ENCODE results near the gene ATAD3A. TPM values are rescaled to one million over a fixed set of nuclear protein-coding genes. Genes with fewer than 3 reads are reported as not detected.

Gene ATAD3A
- total and polyA plus RNA-seq, 7 donors = 8.6 to 40.4 (median 12.8) TPM

- H3K4me3 ChIP-seq = no peak overlapping the region
- H3K27me3 ChIP-seq = peaks cover 0 to 4% (median 3%) of the 10 kb centered on the region in 3 donors
- DNase-seq = no peak
- peaks cover 0 to 22% (median 19%) of the 10 kb centered on the region in 4 donors for H3K4me1 ChIP-seq
- TF ChIP-seq CTCF (IDR thresholded peaks at IDR 0.05) (no peak), EP300 (IDR thresholded peaks at IDR 0.05) (no peak), POLR2AphosphoS5 (IDR thresholded peaks at IDR 0.05) (no peak), POLR2A (IDR thresholded peaks at IDR 0.05) (no peak)
- H3K9me3 ChIP-seq = no peaks in the 10 kb centered on the region
- no peaks in the 10 kb centered on the region for H3K36me3 ChIP-seq
- no peak overlapping the region for H3K27ac ChIP-seq
- intact Hi-C loops (cut with DNase I) = no loop called here
- WGBS, 2 donors = 14 to 49% methylated on average over 10 of the region's 10 CpGs
These were observed 65.5 kb downstream of the ATAD3A start for GRCh38 chr1:1577367-1578011.

GRCh38 chr1:1578371-1578940 lies 66.5 kb downstream of the ATAD3A start:
- WGBS, 2 donors = 88 to 90% methylated on average over 13 of the region's 13 CpGs
- Histone ChIP-seq H3K27me3 (peaks cover 0 to 4% (median 3%) of the 10 kb centered on the region in 3 donors), H3K27ac (no peak overlapping the region), H3K4me3 (no peak overlapping the region), H3K9me3 (no peaks in the 10 kb centered on the region), H3K4me1 (peaks cover 0 to 12% (median 10%) of the 10 kb centered on the region in 4 donors), H3K36me3 (no peaks in the 10 kb centered on the region)
- no peak for DNase-seq
- intact Hi-C loops (cut with DNase I) = no loop called here
- no peak for TF ChIP-seq CTCF (IDR thresholded peaks at IDR 0.05)
- no peak for TF ChIP-seq EP300 (IDR thresholded peaks at IDR 0.05)
- TF ChIP-seq POLR2AphosphoS5 (IDR thresholded peaks at IDR 0.05) = no peak

- no peaks in the 10 kb centered on the region for H3K9me3 ChIP-seq
- H3K4me1 ChIP-seq = no peaks in the 10 kb centered on the region
- H3K27me3 ChIP-seq = peaks cover 0 to 24% (median 6%) of the 10 kb centered on the region in 3 donors
- WGBS, 2 donors = 75 to 79% methylated on average over 9 of the region's 9 CpGs
- TF ChIP-seq CTCF (IDR thresholded peaks at IDR 0.05) = no peak
- no peak for TF ChIP-seq POLR2AphosphoS5 (IDR thresholded peaks at IDR 0.05)
- no peak for TF ChIP-seq EP300 (IDR thresholded peaks at IDR 0.05)
- TF ChIP-seq POLR2A (IDR thresholded peaks at IDR 0.05) = no peak
- intact Hi-C loops (cut with DNase I) = no loop called here
- no peak for DNase-seq
- no peaks in the 10 kb centered on the region for H3K36me3 ChIP-seq
- no peak overlapping the region for H3K27ac ChIP-seq
- no peak overlapping the region for H3K4me3 ChIP-seq
These were observed 70.8 kb downstream of the ATAD3A start for GRCh38 chr1:1582585-1583346.

GRCh38 chr1:1583347-1584010 lies 71.5 kb downstream of the ATAD3A start:
- no peak overlapping the region for H3K4me3 ChIP-seq
- 84 to 86% methylated on average over 23 of the region's 23 CpGs for WGBS, 2 donors
- no peaks in the 10 kb centered on the region for H3K9me3 ChIP-seq
- intact Hi-C loops (cut with DNase I) = no loop called here
- no peaks in the 10 kb centered on the region for H3K4me1 ChIP-seq
- no peak for TF ChIP-seq POLR2AphosphoS5 (IDR thresholded peaks at IDR 0.05)
- no peak for TF ChIP-seq POLR2A (IDR thresholded peaks at IDR 0.05)
- TF ChIP-seq EP300 (IDR thresholded peaks at IDR 0.05) = no peak
- no peak for TF ChIP-seq CTCF (IDR thresholded peaks at IDR 0.05)
- no peak overlapping the region for H3K27ac ChIP-seq
- H3K27me3 ChIP-seq = peaks cover 0 to 28% (median 6%) of the 10 kb centered on the region in 3 donors
- no peak for DNase-seq
- H3K36me3 ChIP-seq = no peaks in the 10 kb centered on the region

Other genes starting within 250 kb of the ATAD3A start
- 10 to 100 TPM; 33.1 to 44.3 (median 34.0) TPM for gene UBE2J2, start 238.3 kb upstream of the ATAD3A start, total RNA-seq
- 10 to 100 TPM; 32.4 to 63.6 (median 54.6) TPM for gene UBE2J2, start 238.3 kb upstream of the ATAD3A start, polyA plus RNA-seq
- 1 to 10 TPM; 1.2 to 5.0 (median 3.2) TPM for gene SCNN1D, start 231.7 kb upstream of the ATAD3A start, total RNA-seq
- 1 to 10 TPM in 1 of 3 donors, under 1 TPM in 1, not detected in 1; under 0.01 to 3.2 TPM for gene SCNN1D, start 231.7 kb upstream of the ATAD3A start, polyA plus RNA-seq
- gene ACAP3, start 204.2 kb upstream of the ATAD3A start, total RNA-seq = 10 to 100 TPM; 21.4 to 57.1 (median 33.4) TPM
- gene ACAP3, start 204.2 kb upstream of the ATAD3A start, polyA plus RNA-seq = 10 to 100 TPM in 1 of 3 donors, 1 to 10 TPM in 2; 7.2 to 41.8 (median 8.3) TPM
- 10 to 100 TPM; 15.7 to 24.0 (median 20.4) TPM for gene PUSL1, start 203.6 kb upstream of the ATAD3A start, total RNA-seq
- 10 to 100 TPM; 12.6 to 22.3 (median 12.7) TPM for gene PUSL1, start 203.6 kb upstream of the ATAD3A start, polyA plus RNA-seq
- 100 to 1,000 TPM in 1 of 4 donors, 10 to 100 TPM in 3; 83.8 to 135 (median 93.4) TPM for gene INTS11, start 187.5 kb upstream of the ATAD3A start, total RNA-seq
- gene INTS11, start 187.5 kb upstream of the ATAD3A start, polyA plus RNA-seq = 100 to 1,000 TPM in 1 of 3 donors, 10 to 100 TPM in 2; 58.3 to 117 (median 62.7) TPM
- 10 to 100 TPM in 2 of 4 donors, 1 to 10 TPM in 2; 8.4 to 21.6 (median 10.5) TPM for gene CPTP, start 187.4 kb upstream of the ATAD3A start, total RNA-seq
- 10 to 100 TPM; 41.4 to 57.1 (median 42.0) TPM for gene CPTP, start 187.4 kb upstream of the ATAD3A start, polyA plus RNA-seq
- not detected for gene TAS1R3, start 180.9 kb upstream of the ATAD3A start, total RNA-seq
- gene TAS1R3, start 180.9 kb upstream of the ATAD3A start, polyA plus RNA-seq = under 1 TPM in 2 of 3 donors, not detected in 1; 0.60 to 0.64 TPM
- gene DVL1, start 162.7 kb upstream of the ATAD3A start, total RNA-seq = 10 to 100 TPM; 50.7 to 85.0 (median 61.9) TPM
- 10 to 100 TPM; 25.8 to 59.9 (median 36.3) TPM for gene DVL1, start 162.7 kb upstream of the ATAD3A start, polyA plus RNA-seq
- gene MXRA8, start 153.6 kb upstream of the ATAD3A start, total RNA-seq = 100 to 1,000 TPM in 3 of 4 donors, 10 to 100 TPM in 1; 78.8 to 234 (median 114) TPM
- 10 to 100 TPM in 2 of 3 donors, 1 to 10 TPM in 1; 2.8 to 26.2 (median 22.2) TPM for gene MXRA8, start 153.6 kb upstream of the ATAD3A start, polyA plus RNA-seq
- gene AURKAIP1, start 137.0 kb upstream of the ATAD3A start, total RNA-seq = 100 to 1,000 TPM in 3 of 4 donors, 10 to 100 TPM in 1; 89.3 to 143 (median 124) TPM
- 100 to 1,000 TPM; 263 to 288 (median 271) TPM for gene AURKAIP1, start 137.0 kb upstream of the ATAD3A start, polyA plus RNA-seq
- gene CCNL2, start 112.8 kb upstream of the ATAD3A start, total RNA-seq = 100 to 1,000 TPM; 139 to 375 (median 173) TPM
- 10 to 100 TPM; 15.0 to 99.6 (median 16.2) TPM for gene CCNL2, start 112.8 kb upstream of the ATAD3A start, polyA plus RNA-seq
- gene MRPL20, start 104.9 kb upstream of the ATAD3A start, total RNA-seq = 100 to 1,000 TPM; 133 to 235 (median 206) TPM
- gene MRPL20, start 104.9 kb upstream of the ATAD3A start, polyA plus RNA-seq = 100 to 1,000 TPM; 155 to 216 (median 171) TPM
- gene ANKRD65, start 90.9 kb upstream of the ATAD3A start, total RNA-seq = 10 to 100 TPM; 10.0 to 23.0 (median 15.8) TPM
- 1 to 10 TPM in 2 of 3 donors, under 1 TPM in 1; 0.69 to 5.4 (median 3.8) TPM for gene ANKRD65, start 90.9 kb upstream of the ATAD3A start, polyA plus RNA-seq
- 100 to 1,000 TPM in 1 of 4 donors, 10 to 100 TPM in 3; 47.1 to 107 (median 71.1) TPM for gene VWA1, start 76.5 kb upstream of the ATAD3A start, total RNA-seq
- 10 to 100 TPM in 1 of 3 donors, 1 to 10 TPM in 2; 2.4 to 44.2 (median 3.7) TPM for gene VWA1, start 76.5 kb upstream of the ATAD3A start, polyA plus RNA-seq
- gene ATAD3C, start 62.5 kb upstream of the ATAD3A start, total RNA-seq = under 1 TPM; 0.16 to 0.55 (median 0.45) TPM
- gene ATAD3C, start 62.5 kb upstream of the ATAD3A start, polyA plus RNA-seq = 1 to 10 TPM in 1 of 3 donors, under 1 TPM in 1, not detected in 1; under 0.01 to 1.5 TPM
- gene ATAD3B, start 40.4 kb upstream of the ATAD3A start, total RNA-seq = 10 to 100 TPM; 11.1 to 47.1 (median 13.1) TPM
- gene ATAD3B, start 40.4 kb upstream of the ATAD3A start, polyA plus RNA-seq = 10 to 100 TPM in 1 of 3 donors, 1 to 10 TPM in 2; 4.8 to 49.4 (median 5.3) TPM
- 10 to 100 TPM; 15.3 to 35.2 (median 17.6) TPM for gene TMEM240, start 28.5 kb downstream of the ATAD3A start, total RNA-seq
- 1 to 10 TPM in 2 of 3 donors, not detected in 1; 3.7 to 4.8 TPM for gene TMEM240, start 28.5 kb downstream of the ATAD3A start, polyA plus RNA-seq
- 100 to 1,000 TPM in 3 of 4 donors, 10 to 100 TPM in 1; 98.9 to 119 (median 109) TPM for gene SSU72, start 62.7 kb downstream of the ATAD3A start, total RNA-seq
- 100 to 1,000 TPM; 129 to 165 (median 150) TPM for gene SSU72, start 62.7 kb downstream of the ATAD3A start, polyA plus RNA-seq
- gene FNDC10, start 88.0 kb downstream of the ATAD3A start, total RNA-seq = 1 to 10 TPM in 3 of 4 donors, under 1 TPM in 1; 0.82 to 2.8 (median 1.6) TPM
- gene FNDC10, start 88.0 kb downstream of the ATAD3A start, polyA plus RNA-seq = 1 to 10 TPM; 1.2 to 3.5 (median 2.8) TPM
- 10 to 100 TPM; 32.7 to 95.3 (median 53.6) TPM for gene MIB2, start 103.3 kb downstream of the ATAD3A start, total RNA-seq
- gene MIB2, start 103.3 kb downstream of the ATAD3A start, polyA plus RNA-seq = 10 to 100 TPM; 24.6 to 77.6 (median 33.3) TPM
- 10 to 100 TPM in 2 of 4 donors, 1 to 10 TPM in 2; 1.8 to 58.7 (median 17.2) TPM for gene MMP23B, start 120.0 kb downstream of the ATAD3A start, total RNA-seq
- gene MMP23B, start 120.0 kb downstream of the ATAD3A start, polyA plus RNA-seq = 1 to 10 TPM; 2.2 to 3.6 (median 2.3) TPM
- 10 to 100 TPM; 23.9 to 51.0 (median 27.8) TPM for gene CDK11B, start 146.8 kb downstream of the ATAD3A start, total RNA-seq
- 10 to 100 TPM; 30.0 to 38.4 (median 37.9) TPM for gene CDK11B, start 146.8 kb downstream of the ATAD3A start, polyA plus RNA-seq
- 10 to 100 TPM; 25.0 to 78.1 (median 31.6) TPM for gene SLC35E2B, start 180.6 kb downstream of the ATAD3A start, total RNA-seq
- 10 to 100 TPM in 2 of 3 donors, 1 to 10 TPM in 1; 9.5 to 38.5 (median 12.0) TPM for gene SLC35E2B, start 180.6 kb downstream of the ATAD3A start, polyA plus RNA-seq
- gene CDK11A, start 212.2 kb downstream of the ATAD3A start, total RNA-seq = 10 to 100 TPM; 21.6 to 53.7 (median 37.5) TPM
- gene CDK11A, start 212.2 kb downstream of the ATAD3A start, polyA plus RNA-seq = 10 to 100 TPM; 19.8 to 35.0 (median 33.1) TPM